IPS-18a (cell line): ENCODE data around the gene SUOX.
"Not testable (repeated sequence)": the region's sequence is repeated elsewhere in the genome, so short reads cannot be mapped to it uniquely, and the experiment has no call there.

Source experiments
- H3K27ac ChIP-seq: one replicate; pipeline ENCODE4 v1.5.1; 2013; ENCODE audit warnings: low read length
- H3K27me3 ChIP-seq: one replicate; pipeline ENCODE4 v1.6.1; 2013; ENCODE audit warnings: mild to moderate bottlenecking, low read length; ENCODE audit not compliant: control insufficient read depth, insufficient read depth
- H3K36me3 ChIP-seq: one replicate; pipeline ENCODE4 v1.6.1; 2013; ENCODE audit warnings: low read depth, low read length; ENCODE audit not compliant: control insufficient read depth
- H3K4me1 ChIP-seq: one replicate; pipeline ENCODE4 v1.6.1; 2013; ENCODE audit warnings: low read depth, low read length; ENCODE audit not compliant: control insufficient read depth
- H3K4me3 ChIP-seq: one replicate; pipeline ENCODE4 v1.5.1; 2013; ENCODE audit warnings: low read length
- H3K9ac ChIP-seq: one replicate; pipeline ENCODE4 v1.6.1; 2013; ENCODE audit warnings: mild to moderate bottlenecking, low read length, moderate library complexity
- H3K9me3 ChIP-seq: one replicate; pipeline ENCODE4 v1.6.1; 2013; ENCODE audit warnings: low read depth, low read length; ENCODE audit not compliant: control insufficient read depth

Gene SUOX

GRCh38 chr12:56029166-56029519 lies 32.1 kb downstream of the SUOX start:
- Histone ChIP-seq H3K27ac (no peak overlapping the region), H3K4me1 (no peaks in the 10 kb centered on the region), H3K27me3 (no peaks in the 10 kb centered on the region), H3K9ac (no peak overlapping the region), H3K4me3 (no peak overlapping the region), H3K9me3 (no peaks in the 10 kb centered on the region), H3K36me3 (peaks cover 47% of the 10 kb centered on the region)

GRCh38 chr12:56029666-56030293 lies 32.7 kb downstream of the SUOX start:
- no peaks in the 10 kb centered on the region for H3K9me3 ChIP-seq
- H3K4me1 ChIP-seq: no peaks in the 10 kb centered on the region
- H3K27me3 ChIP-seq: no peaks in the 10 kb centered on the region
- no peak overlapping the region for H3K4me3 ChIP-seq
- H3K27ac ChIP-seq: no peak overlapping the region
- no peak overlapping the region for H3K9ac ChIP-seq
- H3K36me3 ChIP-seq: peaks cover 47% of the 10 kb centered on the region

- Histone ChIP-seq H3K27me3 (no peaks in the 10 kb centered on the region), H3K36me3 (peaks cover 48% of the 10 kb centered on the region), H3K9ac (no peak overlapping the region), H3K9me3 (no peaks in the 10 kb centered on the region), H3K4me3 (no peak overlapping the region), H3K4me1 (no peaks in the 10 kb centered on the region), H3K27ac (no peak overlapping the region)
Observed at GRCh38 chr12:56031987-56032386, 34.9 kb downstream of the SUOX start.

GRCh38 chr12:56034586-56035332 lies 37.7 kb downstream of the SUOX start:
- Histone ChIP-seq H3K9me3 (no peaks in the 10 kb centered on the region), H3K9ac (no peak overlapping the region), H3K4me3 (no peak overlapping the region), H3K27ac (no peak overlapping the region), H3K36me3 (peaks cover 34% of the 10 kb centered on the region), H3K27me3 (no peaks in the 10 kb centered on the region), H3K4me1 (no peaks in the 10 kb centered on the region)

GRCh38 chr12:56037161-56037560 lies 40.1 kb downstream of the SUOX start:
- Histone ChIP-seq H3K9me3 (no peaks in the 10 kb centered on the region), H3K9ac (no peak overlapping the region), H3K4me1 (no peaks in the 10 kb centered on the region), H3K27ac (no peak overlapping the region), H3K4me3 (no peak overlapping the region), H3K36me3 (peaks cover 29% of the 10 kb centered on the region), H3K27me3 (no peaks in the 10 kb centered on the region)

GRCh38 chr12:56038022-56038655 lies 41.1 kb downstream of the SUOX start:
- H3K9me3 ChIP-seq: no peaks in the 10 kb centered on the region
- no peaks in the 10 kb centered on the region for H3K27me3 ChIP-seq
- no peak overlapping the region for H3K4me3 ChIP-seq
- no peak overlapping the region for H3K27ac ChIP-seq
- H3K4me1 ChIP-seq: peaks cover 3% of the 10 kb centered on the region
- peaks cover 25% of the 10 kb centered on the region for H3K36me3 ChIP-seq
- H3K9ac ChIP-seq: no peak overlapping the region

- no peak overlapping the region for H3K9ac ChIP-seq
- peaks cover 8% of the 10 kb centered on the region for H3K4me1 ChIP-seq
- no peaks in the 10 kb centered on the region for H3K27me3 ChIP-seq
- peaks cover 33% of the 10 kb centered on the region for H3K36me3 ChIP-seq
- no peak overlapping the region for H3K27ac ChIP-seq
- no peak overlapping the region for H3K4me3 ChIP-seq
- H3K9me3 ChIP-seq: no peaks in the 10 kb centered on the region
Observed at GRCh38 chr12:56040151-56040550, 43.1 kb downstream of the SUOX start.

GRCh38 chr12:56040963-56041551 lies 44.0 kb downstream of the SUOX start:
- peak overlapping the region; percentile 62 for H3K9ac ChIP-seq
- H3K36me3 ChIP-seq: peaks cover 30% of the 10 kb centered on the region
- H3K9me3 ChIP-seq: no peaks in the 10 kb centered on the region

GRCh38 chr12:56041552-56042429 lies 44.7 kb downstream of the SUOX start, which contains the start of gene RPS26:
TSS of gene RPS26 (plus strand) at chr12:56041918. CDS start at chr12:56042167, 249 bp downstream.
- H3K9ac ChIP-seq: peak within 1 kb of the TSS; percentile 88
- H3K9me3 ChIP-seq: no peaks in the 10 kb centered on the region
- H3K4me1 ChIP-seq: peaks cover 8% of the 10 kb centered on the region
- H3K4me3 ChIP-seq: peak within 1 kb of the TSS; percentile 97
- no peaks in the 10 kb centered on the region for H3K27me3 ChIP-seq
- peaks cover 29% of the 10 kb centered on the region for H3K36me3 ChIP-seq
- peak within 1 kb of the TSS; percentile 90 for H3K27ac ChIP-seq

More at GRCh38 chr12:56040963-56041551, 44.0 kb downstream of the SUOX start:
- Histone ChIP-seq H3K27ac (peak overlapping the region; percentile 57), H3K4me1 (peaks cover 8% of the 10 kb centered on the region), H3K4me3 (peak overlapping the region; percentile 97), H3K27me3 (no peaks in the 10 kb centered on the region)

- not testable (repeated sequence) for H3K9me3 ChIP-seq, H3K4me1 ChIP-seq, H3K27me3 ChIP-seq
- peak overlapping the region; percentile 97 for H3K4me3 ChIP-seq
- peaks cover 29% of the 10 kb centered on the region for H3K36me3 ChIP-seq
- H3K27ac ChIP-seq: peak overlapping the region; percentile 90
- peak overlapping the region; percentile 88 for H3K9ac ChIP-seq
Observed at GRCh38 chr12:56042430-56042813, 45.3 kb downstream of the SUOX start.

GRCh38 chr12:56042843-56043242 lies 45.8 kb downstream of the SUOX start:
- H3K9me3 ChIP-seq: no peaks in the 10 kb centered on the region
- H3K9ac ChIP-seq: peak overlapping the region; percentile 88
- no peaks in the 10 kb centered on the region for H3K27me3 ChIP-seq
- peaks cover 8% of the 10 kb centered on the region for H3K4me1 ChIP-seq
- H3K36me3 ChIP-seq: peaks cover 29% of the 10 kb centered on the region
- H3K27ac ChIP-seq: peak overlapping the region; percentile 90
- peak overlapping the region; percentile 97 for H3K4me3 ChIP-seq
